Motor neuron (in vitro differentiated cells): Measurements from ENCODE around the gene CAVIN4. TPM values are rescaled to one million over a fixed set of nuclear protein-coding genes. Genes with fewer than 3 reads are reported as not detected.

Source experiments
- ATAC-seq, 8 experiments: fragments of 200-7000 bp; cut with Tn5 transposase; replicated peaks in 6 of 8; 2 replicates each; pipeline ENCODE4 v1.8.0; 2021; ENCODE audit warnings: mild to moderate bottlenecking in 8 of 8, moderate library complexity in 8 of 8
- H3K27ac ChIP-seq, 2 donors: fragments of 250-450 bp; sonication (Bioruptor Pico); 2 replicates each; pipeline ENCODE4 v1.9.0; 2021; ENCODE audit warnings: antibody characterized with exemption in 2 of 2, mild to moderate bottlenecking in 2 of 2, moderate library complexity in 1 of 2
- H3K4me1 ChIP-seq, 2 donors: fragments of 250-450 bp; sonication (Bioruptor Pico); replicated peaks in 1 of 2; 2 replicates each; pipeline ENCODE4 v1.6.1; 2021; ENCODE audit warnings: antibody characterized with exemption in 2 of 2, mild to moderate bottlenecking in 2 of 2, moderate library complexity in 1 of 2
- H3K4me3 ChIP-seq, 5 donors: fragments of 250-450 bp; sonication (Bioruptor Pico); 2 replicates each; pipeline ENCODE4 v1.9.0; 2021; ENCODE audit warnings: antibody characterized with exemption in 5 of 5, mild to moderate bottlenecking in 5 of 5, moderate library complexity in 4 of 5
- WGBS, 10 experiments: fragments of 450-650 bp; shearing (Covaris generic); methylation state at CpG; one replicate each; pipeline ENCODE4 v1.0.0; 2022; 5-methylcytosine and 5-hydroxymethylcytosine counted together
- in situ Hi-C, 9 experiments: fragments of 400-800 bp; cut with MboI; loops; one replicate each; pipeline ENCODE4 v1.15.0; 2021; ENCODE audit warnings: low sequenced_read_pairs in 9 of 9, low pct_unique_long_range_greater_than_20kb in 2 of 9; ENCODE audit not compliant: unreplicated experiment in 9 of 9
- total RNA-seq, 8 experiments: library from RNA; unstranded; fragments of 300-600 nt; gene quantifications; 2 replicates each; pipeline versions ENCODE4 v1.2.3 to v1.2.4, GENCODE V29; 2022

Gene CAVIN4
- total RNA-seq, 8 experiments from 2014 or later = 0.81 to 8.8 (median 3.4) TPM

- no peaks in the 10 kb centered on the region for H3K4me1 ChIP-seq
- no peak overlapping the region for H3K27ac ChIP-seq
- no peak for ATAC-seq
- no peak overlapping the region for H3K4me3 ChIP-seq
- 57 to 100% (median 94%) methylated on average over 1 to 5 of the region's 5 CpGs for WGBS, 10 experiments
- in situ Hi-C loops = loop anchor here in 4 of 9 experiments (25.0 kb wide), 3 partner anchors 155 to 1405 kb away; partner anchors contain the start of gene MSANTD3 (in 1 of the 4)
These were observed 13.9 kb downstream of the CAVIN4 start for GRCh38 chr9:100591639-100592412.

DNA sequence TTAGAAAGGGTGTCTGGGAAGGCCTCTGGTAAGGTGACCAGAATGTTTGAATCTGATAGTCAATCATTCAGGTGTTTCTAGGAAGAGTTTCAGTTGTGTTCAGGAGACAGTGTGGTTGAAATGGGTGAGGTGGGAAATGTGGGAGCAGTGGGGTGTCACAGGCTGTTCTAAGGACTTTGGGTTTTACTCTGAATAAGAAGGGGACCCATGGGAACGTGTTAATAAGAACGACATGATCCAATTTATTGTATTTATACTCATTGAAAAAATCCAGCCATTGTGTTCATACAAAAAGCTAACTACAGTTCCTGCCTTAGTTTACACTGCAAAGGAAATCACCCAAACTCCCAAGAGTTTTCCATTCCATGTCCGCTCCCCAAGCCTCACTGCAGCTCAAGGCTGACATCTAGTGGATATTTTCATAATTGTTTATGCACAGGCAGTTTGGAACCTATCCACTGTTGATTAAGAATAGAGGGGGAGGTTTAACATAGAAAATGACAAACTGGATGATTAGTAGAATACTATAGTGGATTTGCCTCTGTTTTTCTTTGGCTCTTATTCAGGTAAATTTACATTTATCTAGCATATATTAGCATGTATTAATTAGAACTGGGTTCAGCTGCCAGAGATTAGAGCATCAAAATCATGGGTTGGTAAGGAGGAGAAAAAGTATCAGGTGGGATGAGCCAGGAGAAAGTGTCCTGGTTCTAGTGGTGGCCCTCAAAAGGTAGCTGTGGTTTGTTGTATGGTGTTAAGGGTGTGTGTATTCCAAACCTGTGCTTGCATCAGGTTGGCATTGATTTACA lies 17.7 kb downstream of the CAVIN4 start:
- peaks cover 4 to 5% of the 10 kb centered on the region in 2 donors for H3K4me1 ChIP-seq
- no peak overlapping the region for H3K27ac ChIP-seq
- peak; percentile 32 to 62 (median 43) for ATAC-seq
- no peak overlapping the region for H3K4me3 ChIP-seq
- in situ Hi-C loops = loop anchor here in 4 of 9 experiments (25.0 kb wide), 3 partner anchors 158 to 1408 kb away; partner anchors contain the start of gene MSANTD3 (in 1 of the 4)
- 0 to 17% (median 7%) methylated on average over 2 to 3 of the region's 3 CpGs; no CpG with 5 or more reads in 4 of the 10 experiments for WGBS, 10 experiments

GRCh38 chr9:100597236-100597635 lies 19.4 kb downstream of the CAVIN4 start:
- ATAC-seq = no peak
- Histone ChIP-seq H3K27ac (no peak overlapping the region), H3K4me1 (peaks cover 4 to 5% of the 10 kb centered on the region in 2 donors), H3K4me3 (no peak overlapping the region)
- WGBS, 10 experiments = 4 to 100% (median 76%) methylated on average over 1 to 6 of the region's 6 CpGs; no CpG with 5 or more reads in 4 of the 10 experiments
- in situ Hi-C loops = loop anchor here in 4 of 9 experiments (25.0 kb wide), 3 partner anchors 160 to 1410 kb away; partner anchors contain the start of gene MSANTD3 (in 1 of the 4)

DNA sequence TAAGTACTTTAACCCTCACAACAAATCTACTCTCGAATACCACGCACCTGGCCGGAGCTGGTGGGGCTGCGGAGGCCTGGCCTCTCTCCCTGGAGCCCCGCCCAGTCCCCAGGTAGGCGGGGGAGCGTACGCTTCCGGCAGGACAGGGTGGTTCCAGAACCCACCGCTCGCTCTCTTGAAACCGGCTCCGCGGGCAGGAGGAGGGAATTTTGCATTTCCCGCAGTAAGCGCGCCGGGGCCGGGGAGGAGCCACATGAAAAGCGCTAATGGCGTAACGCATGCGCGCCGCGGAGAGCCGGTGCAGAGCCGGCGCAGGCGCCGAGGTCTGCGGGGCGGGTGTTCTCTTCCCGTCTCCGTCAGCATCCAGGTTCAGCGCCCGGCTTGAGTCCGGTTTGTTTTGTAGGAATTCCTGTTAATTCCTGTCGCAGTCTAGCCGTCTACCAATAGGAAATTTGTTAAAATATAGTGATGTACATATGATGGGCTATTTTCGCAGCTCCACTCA lies 20.8 kb downstream of the CAVIN4 start:
- ATAC-seq = peak; percentile 86 to 98 (median 94)
- H3K27ac ChIP-seq = no peak overlapping the region
- WGBS, 10 experiments = 0 to 17% (median 5%) methylated on average over 1 to 27 of the region's 41 CpGs; no CpG with 5 or more reads in 4 of the 10 experiments
- H3K4me1 ChIP-seq = peaks cover 4 to 5% of the 10 kb centered on the region in 2 donors
- in situ Hi-C loops = loop anchor here in 4 of 9 experiments (25.0 kb wide), 3 partner anchors 161 to 1411 kb away; partner anchors contain the start of gene MSANTD3 (in 1 of the 4)
- peak overlapping the region; percentile 21 to 43 (median 30) for H3K4me3 ChIP-seq

- 40 to 89% (median 75%) methylated on average over 1 to 6 of the region's 7 CpGs; no CpG with 5 or more reads in 2 of the 10 experiments for WGBS, 10 experiments
- no peak for ATAC-seq
- H3K27ac ChIP-seq = no peak overlapping the region
- in situ Hi-C loops = loop anchor here in 4 of 9 experiments (25.0 kb wide), 1 partner anchor 712 kb away; no protein-coding TSS in a partner anchor
- H3K4me1 ChIP-seq = peaks cover 5 to 10% of the 10 kb centered on the region in 2 donors
- no peak overlapping the region for H3K4me3 ChIP-seq
These were observed 22.7 kb downstream of the CAVIN4 start for GRCh38 chr9:100600521-100601079.

- in situ Hi-C loops = loop anchor here in 4 of 9 experiments (25.0 kb wide), 1 partner anchor 711 kb away; no protein-coding TSS in a partner anchor
- peaks cover 5 to 16% of the 10 kb centered on the region in 2 donors for H3K4me1 ChIP-seq
- ATAC-seq = peak in 7 of 8 experiments; percentile 26 to 60 (median 30)
- H3K4me3 ChIP-seq = no peak overlapping the region
- H3K27ac ChIP-seq = no peak overlapping the region
These were observed 23.3 kb downstream of the CAVIN4 start for GRCh38 chr9:100601216-100601615.

DNA sequence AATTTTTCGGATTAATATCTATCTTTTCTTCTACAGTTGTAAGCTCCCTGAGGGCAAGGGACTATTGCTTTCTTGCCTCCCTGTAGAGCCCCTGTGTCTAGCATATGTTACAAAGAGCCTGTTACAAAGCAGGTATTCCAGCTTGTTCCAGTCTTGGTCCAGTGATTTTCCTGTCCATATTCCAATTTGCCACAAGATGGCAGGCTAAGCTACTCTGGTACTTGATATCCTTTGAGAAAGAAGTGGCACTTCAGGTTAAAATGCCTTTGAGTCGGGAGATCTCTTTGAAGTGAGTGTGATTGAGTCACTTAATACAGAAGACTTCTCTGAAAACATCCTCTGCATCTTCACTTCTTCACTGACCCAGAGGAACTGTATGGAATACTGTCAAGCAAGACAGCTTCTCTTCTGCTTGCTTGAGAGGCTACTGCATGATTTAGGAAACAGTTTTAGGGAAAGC lies 24.5 kb downstream of the CAVIN4 start:
- in situ Hi-C loops = loop anchor here in 4 of 9 experiments (25.0 kb wide), 1 partner anchor 710 kb away; no protein-coding TSS in a partner anchor
- H3K4me1 ChIP-seq = peaks cover 5 to 17% of the 10 kb centered on the region in 2 donors
- no peak overlapping the region for H3K4me3 ChIP-seq
- ATAC-seq = peak in 4 of 8 experiments; percentile 7 to 23 (median 12)
- 0 to 50% (median 22%) methylated on average over 1 to 2 of the region's 2 CpGs; no CpG with 5 or more reads in 1 of the 10 experiments for WGBS, 10 experiments
- no peak overlapping the region for H3K27ac ChIP-seq

GRCh38 chr9:100605405-100605804 lies 27.5 kb downstream of the CAVIN4 start:
- 0 to 55% (median 22%) methylated on average over 1 of the region's 1 CpG; no CpG with 5 or more reads in 1 of the 10 experiments for WGBS, 10 experiments
- in situ Hi-C loops = loop anchor here in 4 of 9 experiments (25.0 kb wide), 1 partner anchor 707 kb away; no protein-coding TSS in a partner anchor
- Histone ChIP-seq H3K4me3 (no peak overlapping the region), H3K27ac (no peak overlapping the region), H3K4me1 (peaks cover 0 to 13% of the 10 kb centered on the region in 2 donors)
- ATAC-seq = no peak

DNA sequence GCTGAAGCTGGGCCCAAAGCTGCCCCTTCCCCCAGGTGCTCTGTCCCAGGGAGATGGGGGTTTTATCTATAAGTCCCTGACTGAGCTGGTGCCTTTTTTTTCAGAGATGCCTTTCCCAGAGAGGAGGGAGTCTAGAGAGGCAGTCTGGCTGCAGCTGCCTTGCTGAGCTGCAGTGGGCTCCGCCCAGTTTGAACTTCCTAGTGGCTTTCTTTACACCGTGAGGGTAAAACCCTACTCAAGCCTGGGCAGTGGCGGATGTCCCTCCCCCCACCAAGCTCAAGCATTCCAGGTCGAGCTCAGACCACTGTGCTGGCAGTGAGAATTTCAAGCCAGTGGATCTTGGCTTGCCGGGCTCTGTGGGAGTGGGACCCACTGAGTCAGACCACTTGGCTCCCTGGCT lies 41.3 kb downstream of the CAVIN4 start:
- Histone ChIP-seq H3K4me3 (no peak overlapping the region), H3K4me1 (no peaks in the 10 kb centered on the region), H3K27ac (no peak overlapping the region)
- in situ Hi-C loops = loop anchor here in 4 of 9 experiments (25.0 kb wide), 1 partner anchor 693 kb away; no protein-coding TSS in a partner anchor
- ATAC-seq = no peak
- 20 to 67% (median 33%) methylated on average over 1 to 3 of the region's 5 CpGs; no CpG with 5 or more reads in 5 of the 10 experiments for WGBS, 10 experiments

DNA sequence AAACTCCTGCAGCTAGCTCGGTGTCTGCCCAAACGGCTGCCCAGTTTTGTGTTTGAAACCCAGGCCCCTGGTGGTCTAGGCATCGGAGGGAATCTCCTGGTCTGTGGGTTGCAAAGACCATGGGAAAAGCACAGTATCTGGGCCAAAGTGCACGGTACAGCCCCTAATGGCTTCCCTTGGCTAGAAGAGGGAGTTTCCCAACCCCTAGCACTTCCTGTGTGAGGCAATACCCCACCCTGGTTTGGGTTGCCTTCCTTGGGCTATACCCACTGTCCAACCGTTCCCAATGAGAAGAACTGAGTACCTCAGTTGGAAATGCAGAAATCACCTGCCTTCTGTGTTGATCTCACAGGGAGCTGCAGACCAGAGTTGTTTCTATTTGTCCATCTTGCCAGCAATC lies 41.8 kb downstream of the CAVIN4 start:
- H3K4me3 ChIP-seq = no peak overlapping the region
- no peak for ATAC-seq
- in situ Hi-C loops = loop anchor here in 4 of 9 experiments (25.0 kb wide), 1 partner anchor 693 kb away; no protein-coding TSS in a partner anchor
- H3K4me1 ChIP-seq = no peaks in the 10 kb centered on the region
- H3K27ac ChIP-seq = no peak overlapping the region
- 37 to 73% (median 50%) methylated on average over 1 to 4 of the region's 5 CpGs; no CpG with 5 or more reads in 4 of the 10 experiments for WGBS, 10 experiments

- 0 to 100% (median 83%) methylated on average over 1 of the region's 1 CpG; no CpG with 5 or more reads in 3 of the 10 experiments for WGBS, 10 experiments
- no peak for ATAC-seq
- H3K4me1 ChIP-seq = no peaks in the 10 kb centered on the region
- in situ Hi-C loops = loop anchor here in 4 of 9 experiments (25.0 kb wide), 1 partner anchor 688 kb away; no protein-coding TSS in a partner anchor
- H3K4me3 ChIP-seq = no peak overlapping the region
- H3K27ac ChIP-seq = no peak overlapping the region
These were observed 46.1 kb downstream of the CAVIN4 start for GRCh38 chr9:100623969-100624368.

DNA sequence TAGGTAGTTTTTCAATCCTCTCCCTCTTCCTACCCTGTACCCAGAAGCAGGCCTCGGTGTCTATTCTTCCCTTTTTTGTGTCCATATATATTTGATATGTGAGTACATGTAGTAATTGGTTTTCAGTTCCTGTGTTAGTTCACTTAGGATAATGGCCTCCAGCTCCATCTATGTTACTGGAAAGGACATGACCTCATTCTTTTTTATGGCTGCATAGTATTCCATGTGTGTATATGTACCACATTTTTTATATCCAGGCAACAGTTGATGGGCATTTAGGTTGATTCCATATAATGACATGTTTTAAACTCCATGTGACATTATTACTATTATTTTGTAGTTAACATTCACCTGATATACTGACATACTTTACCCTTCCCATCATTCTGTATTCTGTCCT lies 49.1 kb downstream of the CAVIN4 start:
- WGBS, 10 experiments = 71 to 100% (median 100%) methylated on average over 1 of the region's 1 CpG; no CpG with 5 or more reads in 2 of the 10 experiments
- no peak overlapping the region for H3K27ac ChIP-seq
- H3K4me1 ChIP-seq = no peaks in the 10 kb centered on the region
- ATAC-seq = no peak
- H3K4me3 ChIP-seq = no peak overlapping the region
- in situ Hi-C loops = no loop called here
